Vagina (tissue), 2 donors: Measurements from ENCODE around the gene DSG2.

Source experiments
- POLR2A ChIP-seq, 2 donors: fragments of 450-650 bp; IDR thresholded peaks; one replicate each; pipeline ENCODE4 v1.6.1; 2017; ENCODE audit warnings: antibody characterized with exemption in 2 of 2, mild to moderate bottlenecking in 2 of 2, moderate library complexity in 2 of 2
- POLR2AphosphoS5 ChIP-seq, 2 donors: sonication (generic); formaldehyde crosslinking; IDR thresholded peaks; one replicate each; pipeline ENCODE4 v1.9.0; 2017; ENCODE audit warnings: antibody characterized with exemption in 2 of 2, mild to moderate bottlenecking in 2 of 2, low read depth in 1 of 2; ENCODE audit not compliant: insufficient read depth in 1 of 2
- TF ChIP-seq, protein P1 (sequence below), 3 experiments: fragments of 450-650 bp in 2 of 3; fragments of 200-600 bp in 1 of 3; sonication (generic) in 1 of 3; IDR thresholded peaks; one replicate each; pipeline ENCODE4 v1.5.1; 2017 to 2019; ENCODE audit warnings: antibody characterized with exemption in 3 of 3, mild to moderate bottlenecking in 2 of 3, moderate library complexity in 2 of 3

DNA sequence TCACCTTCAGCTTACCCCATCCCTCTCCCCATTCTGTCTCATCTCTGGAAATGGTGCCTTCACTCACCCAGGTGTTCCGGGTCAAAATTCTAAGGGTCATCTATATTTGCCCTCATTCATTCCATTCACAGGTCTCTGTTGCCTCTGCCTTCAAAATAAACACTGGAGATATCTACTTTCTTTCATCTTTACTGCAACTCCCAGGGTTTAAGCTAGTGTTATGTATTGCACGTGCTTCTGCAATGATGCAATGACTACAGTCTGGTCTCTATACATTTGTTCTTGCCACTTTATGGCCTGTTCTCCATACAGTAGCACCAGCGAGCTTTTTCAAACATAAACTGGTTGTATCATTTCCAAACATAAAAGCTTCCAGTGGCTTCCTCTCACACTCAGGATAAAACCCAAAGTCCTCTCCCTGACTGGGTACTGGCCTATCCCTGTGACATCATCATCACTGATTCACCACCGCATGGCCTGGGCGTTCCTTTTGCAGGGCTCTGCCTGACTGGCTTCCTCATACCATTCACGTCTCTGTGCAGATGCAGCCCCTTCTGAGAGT lies 14.3 kb downstream of the DSG2 start:
- TF ChIP-seq, protein P1, sequence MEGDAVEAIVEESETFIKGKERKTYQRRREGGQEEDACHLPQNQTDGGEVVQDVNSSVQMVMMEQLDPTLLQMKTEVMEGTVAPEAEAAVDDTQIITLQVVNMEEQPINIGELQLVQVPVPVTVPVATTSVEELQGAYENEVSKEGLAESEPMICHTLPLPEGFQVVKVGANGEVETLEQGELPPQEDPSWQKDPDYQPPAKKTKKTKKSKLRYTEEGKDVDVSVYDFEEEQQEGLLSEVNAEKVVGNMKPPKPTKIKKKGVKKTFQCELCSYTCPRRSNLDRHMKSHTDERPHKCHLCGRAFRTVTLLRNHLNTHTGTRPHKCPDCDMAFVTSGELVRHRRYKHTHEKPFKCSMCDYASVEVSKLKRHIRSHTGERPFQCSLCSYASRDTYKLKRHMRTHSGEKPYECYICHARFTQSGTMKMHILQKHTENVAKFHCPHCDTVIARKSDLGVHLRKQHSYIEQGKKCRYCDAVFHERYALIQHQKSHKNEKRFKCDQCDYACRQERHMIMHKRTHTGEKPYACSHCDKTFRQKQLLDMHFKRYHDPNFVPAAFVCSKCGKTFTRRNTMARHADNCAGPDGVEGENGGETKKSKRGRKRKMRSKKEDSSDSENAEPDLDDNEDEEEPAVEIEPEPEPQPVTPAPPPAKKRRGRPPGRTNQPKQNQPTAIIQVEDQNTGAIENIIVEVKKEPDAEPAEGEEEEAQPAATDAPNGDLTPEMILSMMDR (IDR thresholded peaks at IDR 0.05) = no peak
- TF ChIP-seq POLR2A (IDR thresholded peaks at IDR 0.05) (no peak), POLR2AphosphoS5 (IDR thresholded peaks at IDR 0.05; ENCODE audit: insufficient read depth in 1 of 2, low read depth in 1 of 2) (peak in 1 of 2 donors; percentile 80)
